COLO668 (cell line): ENCODE measurements around the gene TAF4.
"Not testable (repeated sequence)": the region's sequence is repeated elsewhere in the genome, so short reads cannot be mapped to it uniquely, and the experiment has no call there.

ENCODE experiments used
- DNase-seq: peaks from one replicate; lab custom pipeline; 2025; ENCODE audit not compliant: unreplicated experiment; lab: John Stamatoyannopoulos, UW

The TAF4 gene

GRCh38 chr20:62065674-62066338 is at the start of gene TAF4:
Gene TAF4, minus strand, starts transcription at chr20:62065881. Its CDS starts 71 bp downstream, at chr20:62065810.
- DNase-seq, result peak; percentile 93

- DNase-seq, result no peak
These were observed 49.2 kb upstream of the TAF4 start for GRCh38 chr20:62114894-62115293.

GRCh38 chr20:62112368-62112767 is 46.7 kb upstream of the TAF4 start:
- DNase-seq, result no peak

GRCh38 chr20:62111148-62111547 is 45.5 kb upstream of the TAF4 start:
- no peak for DNase-seq

- no peak for DNase-seq
These were observed 39.9 kb upstream of the TAF4 start for GRCh38 chr20:62105592-62105991.

GRCh38 chr20:62104791-62105345 is 39.2 kb upstream of the TAF4 start:
- DNase-seq, result no peak

- DNase-seq, result no peak
These were observed 38.6 kb upstream of the TAF4 start for GRCh38 chr20:62104234-62104789.

- DNase-seq, result no peak
These were observed 38.0 kb upstream of the TAF4 start for GRCh38 chr20:62103508-62104233.

- no peak for DNase-seq
These were observed 35.4 kb upstream of the TAF4 start for GRCh38 chr20:62101078-62101477.

GRCh38 chr20:62097881-62098407 is 32.3 kb upstream of the TAF4 start:
- DNase-seq, result no peak

GRCh38 chr20:62096421-62097380 is 31.0 kb upstream of the TAF4 start:
- no peak for DNase-seq

GRCh38 chr20:62089393-62089792 is 23.7 kb upstream of the TAF4 start:
- DNase-seq, result no peak

- peak; percentile 38 for DNase-seq
These were observed 22.8 kb upstream of the TAF4 start for GRCh38 chr20:62088258-62089127.

- no peak for DNase-seq
These were observed 22.0 kb upstream of the TAF4 start for GRCh38 chr20:62087632-62088031.

GRCh38 chr20:62087227-62087626 is 21.5 kb upstream of the TAF4 start:
- DNase-seq, result peak; percentile 18

GRCh38 chr20:62085206-62085605 is 19.5 kb upstream of the TAF4 start:
- no peak for DNase-seq

- DNase-seq, result not testable (repeated sequence)
These were observed 18.5 kb upstream of the TAF4 start for GRCh38 chr20:62084224-62084623.

GRCh38 chr20:62083312-62083711 is 17.6 kb upstream of the TAF4 start:
- DNase-seq, result no peak

- DNase-seq, result no peak
These were observed 14.7 kb upstream of the TAF4 start for GRCh38 chr20:62080249-62080990.
